GM18867 (cell line): Measurements from ENCODE around the gene ANKMY1.

Experiments used
- ATAC-seq: cut with Tn5 transposase; IDR thresholded peaks from one replicate; pipeline ENCODE4 v1.9.1; 2021; ENCODE audit warnings: mild to moderate bottlenecking, moderate library complexity; ENCODE audit not compliant: unreplicated experiment

The ANKMY1 gene

DNA sequence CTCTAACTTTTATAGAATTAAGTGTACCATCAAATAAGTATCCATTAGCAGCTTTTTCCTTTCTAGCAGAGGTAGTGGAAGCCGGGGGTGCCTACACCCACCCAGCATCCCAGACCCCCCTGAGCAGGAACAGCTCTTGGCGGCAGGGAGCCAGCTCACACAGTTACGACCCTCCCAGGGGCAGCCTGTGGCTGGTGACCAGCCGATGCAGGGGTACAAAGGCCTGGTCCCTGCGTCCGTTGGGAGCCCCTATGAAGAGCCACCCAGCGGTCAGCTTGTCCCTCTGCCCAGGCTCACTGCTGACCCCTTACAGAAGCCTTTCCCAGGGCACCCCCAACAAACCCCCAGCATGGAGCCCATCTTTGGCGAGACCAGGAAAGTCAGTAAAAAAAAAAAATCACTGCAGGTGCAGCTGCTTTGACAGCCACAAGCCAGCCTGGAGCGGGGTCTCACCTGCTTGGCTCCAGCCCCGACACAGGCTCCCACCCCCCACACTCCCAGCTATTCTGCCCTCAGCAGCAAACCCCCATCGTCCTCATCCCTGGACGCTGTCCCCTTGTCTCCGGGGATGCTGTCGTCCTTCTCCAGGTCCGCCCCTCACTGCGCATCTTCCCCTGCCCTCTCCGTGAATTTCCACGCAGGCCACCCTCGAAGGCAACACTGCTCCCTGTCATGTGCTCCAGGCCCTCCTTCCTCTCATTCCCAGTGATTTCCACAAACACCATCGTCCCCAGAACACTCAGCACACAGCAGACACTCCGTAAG is 79.3 kb downstream of the ANKMY1 start:
- no peak for ATAC-seq

- no peak for ATAC-seq
Observed at GRCh38 chr2:240477916-240478315, 79.9 kb downstream of the ANKMY1 start.

- no peak for ATAC-seq
Observed at GRCh38 chr2:240473211-240473610, 84.6 kb downstream of the ANKMY1 start.

DNA sequence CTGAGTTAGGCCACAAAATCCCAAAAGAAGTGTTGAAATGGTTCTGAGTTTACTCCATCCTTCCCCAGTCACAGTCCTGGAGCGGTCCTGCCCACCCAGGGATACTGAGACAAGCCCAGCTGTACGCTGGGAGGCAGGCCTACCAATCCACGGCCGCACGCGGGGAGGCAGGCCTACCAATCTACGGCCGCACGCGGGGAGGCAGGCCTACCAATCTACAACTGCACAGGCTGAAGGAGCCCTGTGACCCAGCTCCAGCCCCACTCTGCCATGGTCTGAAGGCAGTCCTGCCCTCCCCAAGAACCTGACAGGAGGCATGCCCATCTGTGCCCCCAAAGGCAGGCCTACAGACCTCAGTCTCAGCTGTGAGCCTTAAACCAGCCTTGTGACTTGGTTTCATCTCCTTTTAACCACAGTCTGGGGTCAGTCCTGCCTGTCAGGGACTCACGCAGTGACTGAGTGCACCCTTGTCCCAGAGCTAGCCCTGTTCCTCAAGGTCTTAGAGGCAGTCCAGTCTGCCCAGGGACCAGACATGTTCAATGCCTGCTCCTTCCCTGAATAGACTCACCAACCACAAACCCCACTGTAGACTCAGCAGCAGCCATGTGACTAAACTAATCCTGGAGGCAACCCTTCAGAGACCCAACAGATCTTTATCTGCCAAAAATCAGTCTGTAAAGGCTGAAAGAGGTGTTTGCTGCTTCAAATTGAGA is 85.6 kb downstream of the ANKMY1 start:
- no peak for ATAC-seq

- ATAC-seq: no peak
Observed at GRCh38 chr2:240469740-240470139, 88.0 kb downstream of the ANKMY1 start.

DNA sequence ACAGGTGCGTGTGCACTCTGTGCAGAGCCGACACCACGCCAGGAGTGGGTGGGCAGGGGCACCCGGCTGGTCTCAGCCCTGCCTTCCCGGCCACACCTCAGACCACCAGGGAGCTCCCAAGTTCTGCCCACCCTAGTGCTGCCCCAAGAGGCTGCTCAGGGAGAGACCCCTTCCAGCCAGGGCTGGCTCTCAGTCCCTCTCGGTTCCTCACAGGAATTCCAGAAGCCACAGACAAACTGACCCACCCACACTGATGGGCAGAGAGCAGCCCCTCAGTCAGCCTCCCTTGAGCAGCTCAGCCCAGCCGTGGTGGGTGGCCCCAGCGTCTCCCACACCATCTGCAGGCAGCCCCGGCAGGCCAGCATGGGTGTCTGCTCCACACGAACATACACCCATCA is 88.5 kb downstream of the ANKMY1 start:
- no peak for ATAC-seq

DNA sequence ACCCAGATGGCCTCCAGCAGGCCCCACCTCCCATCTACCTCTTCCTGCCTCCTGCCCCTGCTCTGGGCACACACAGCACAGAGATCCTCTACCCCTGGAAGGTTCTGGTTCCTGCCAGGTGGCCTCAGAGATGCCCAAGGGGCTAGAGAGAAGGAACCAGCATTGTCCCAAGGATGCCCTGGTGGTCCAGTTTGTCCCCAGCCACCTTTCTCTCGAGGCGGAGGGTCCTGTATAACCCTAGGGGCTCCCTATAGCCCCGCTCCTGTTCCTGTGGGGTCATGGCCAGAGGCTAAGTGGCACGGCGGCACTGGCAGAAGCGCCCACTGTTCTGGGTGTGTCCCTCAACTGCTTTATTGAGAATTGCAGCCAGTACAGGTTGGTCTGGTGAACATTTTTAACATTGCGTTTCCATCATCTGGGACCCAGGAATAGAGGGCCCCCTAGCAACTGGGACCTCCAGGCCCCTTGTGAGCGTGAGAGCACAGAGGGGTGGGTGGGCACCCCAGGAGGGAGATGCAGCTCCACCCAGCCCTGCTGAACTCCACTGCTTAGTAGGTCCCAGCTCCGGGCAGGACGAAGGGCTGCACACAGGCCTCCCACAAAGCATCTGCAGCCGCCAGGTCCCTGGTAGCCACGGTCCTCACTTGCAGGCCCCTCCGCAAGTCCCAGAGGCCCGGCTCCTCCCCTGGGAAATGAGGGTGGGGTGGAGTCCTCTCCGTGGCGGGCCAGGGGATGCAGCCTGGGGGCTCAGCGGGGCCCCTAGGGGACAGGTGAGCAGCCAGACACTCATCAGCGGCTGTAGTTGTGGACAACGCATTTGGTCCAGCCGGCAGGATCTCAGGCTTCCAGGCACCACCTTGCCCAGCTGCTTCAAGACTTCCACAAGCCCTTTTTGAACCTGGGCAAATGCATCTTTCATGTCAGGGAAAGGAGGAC is 89.2 kb downstream of the ANKMY1 start:
- ATAC-seq: no peak

GRCh38 chr2:240467659-240468302 is 90.0 kb downstream of the ANKMY1 start:
- no peak for ATAC-seq

DNA sequence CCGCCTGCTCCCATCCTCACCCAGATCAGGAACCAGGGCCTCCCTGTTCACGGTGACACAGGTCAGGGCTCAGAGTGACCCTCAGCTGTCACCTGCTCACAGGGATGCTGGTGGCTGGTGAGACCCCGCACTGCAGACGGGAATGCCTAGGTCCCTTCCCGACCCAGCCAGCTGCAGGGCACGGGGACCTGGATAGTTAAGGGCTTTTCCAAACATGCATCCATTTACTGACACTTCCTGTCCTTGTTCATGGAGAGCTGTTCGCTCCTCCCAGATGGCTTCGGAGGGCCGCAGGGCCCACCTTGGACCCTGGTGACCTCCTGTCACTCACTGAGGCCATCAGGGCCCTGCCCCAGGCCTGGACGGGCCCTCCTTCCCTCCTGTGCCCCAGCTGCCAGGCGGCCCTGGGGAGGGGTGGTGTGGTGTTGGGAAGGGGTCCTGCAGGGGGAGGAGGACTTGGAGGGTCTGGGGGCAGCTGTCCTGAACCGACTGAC is 90.6 kb downstream of the ANKMY1 start:
- no peak for ATAC-seq

DNA sequence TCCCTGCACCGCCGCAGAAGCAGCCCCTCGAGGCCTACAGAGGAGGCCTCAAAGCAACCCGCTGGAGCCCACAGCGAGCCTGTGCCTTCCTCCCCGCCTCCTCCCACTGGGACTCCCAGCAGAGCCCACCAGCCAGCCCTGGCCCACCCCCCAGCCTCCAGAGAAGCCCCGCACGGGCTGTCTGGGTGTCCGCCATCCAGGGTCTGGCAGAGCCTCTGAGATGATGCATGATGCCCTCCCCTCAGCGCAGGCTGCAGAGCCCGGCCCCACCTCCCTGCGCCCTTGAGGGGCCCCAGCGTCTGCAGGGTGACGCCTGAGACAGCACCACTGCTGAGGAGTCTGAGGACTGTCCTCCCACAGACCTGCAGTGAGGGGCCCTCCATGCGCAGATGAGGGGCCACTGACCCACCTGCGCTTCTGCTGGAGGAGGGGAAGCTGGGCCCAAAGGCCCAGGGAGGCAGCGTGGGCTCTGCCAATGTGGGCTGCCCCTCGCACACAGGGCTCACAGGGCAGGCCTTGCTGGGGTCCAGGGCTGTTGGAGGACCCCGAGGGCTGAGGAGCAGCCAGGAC is 91.1 kb downstream of the ANKMY1 start:
- no peak for ATAC-seq

DNA sequence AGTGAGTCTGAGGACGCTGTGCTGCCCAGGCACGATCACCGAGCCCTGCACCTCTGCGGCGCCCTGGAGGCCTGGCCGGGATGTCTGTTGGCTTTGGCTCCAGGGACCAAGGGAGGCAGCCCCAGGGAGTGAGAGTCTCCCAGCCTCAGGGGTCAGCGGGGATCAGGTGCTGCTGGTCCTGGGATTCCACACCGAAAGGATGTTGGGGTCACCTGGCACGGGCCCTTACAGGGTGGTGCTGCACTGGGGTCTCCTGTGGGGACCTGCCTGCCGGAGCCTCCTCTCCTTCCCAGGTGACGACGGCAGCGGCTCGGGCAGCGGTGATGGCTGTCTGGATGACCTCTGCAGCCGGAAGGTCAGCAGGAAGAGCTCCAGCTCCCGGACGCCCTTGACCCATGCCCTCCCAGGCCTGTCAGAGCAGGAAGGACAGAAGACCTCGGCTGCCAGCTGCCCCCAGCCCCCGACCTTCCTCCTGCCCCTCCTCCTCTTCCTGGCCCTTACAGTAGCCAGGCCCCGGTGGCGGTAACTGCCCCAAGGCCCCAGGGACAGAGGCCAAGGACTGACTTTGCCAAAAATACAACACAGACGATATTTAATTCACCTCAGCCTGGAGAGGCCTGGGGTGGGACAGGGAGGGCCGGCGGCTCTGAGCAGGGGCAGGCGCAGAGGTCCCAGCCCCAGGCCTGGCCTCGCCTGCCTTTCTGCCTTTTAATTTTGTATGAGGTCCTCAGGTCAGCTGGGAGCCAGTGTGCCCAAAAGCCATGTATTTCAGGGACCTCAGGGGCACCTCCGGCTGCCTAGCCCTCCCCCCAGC is 91.8 kb downstream of the ANKMY1 start:
- ATAC-seq: no peak

DNA sequence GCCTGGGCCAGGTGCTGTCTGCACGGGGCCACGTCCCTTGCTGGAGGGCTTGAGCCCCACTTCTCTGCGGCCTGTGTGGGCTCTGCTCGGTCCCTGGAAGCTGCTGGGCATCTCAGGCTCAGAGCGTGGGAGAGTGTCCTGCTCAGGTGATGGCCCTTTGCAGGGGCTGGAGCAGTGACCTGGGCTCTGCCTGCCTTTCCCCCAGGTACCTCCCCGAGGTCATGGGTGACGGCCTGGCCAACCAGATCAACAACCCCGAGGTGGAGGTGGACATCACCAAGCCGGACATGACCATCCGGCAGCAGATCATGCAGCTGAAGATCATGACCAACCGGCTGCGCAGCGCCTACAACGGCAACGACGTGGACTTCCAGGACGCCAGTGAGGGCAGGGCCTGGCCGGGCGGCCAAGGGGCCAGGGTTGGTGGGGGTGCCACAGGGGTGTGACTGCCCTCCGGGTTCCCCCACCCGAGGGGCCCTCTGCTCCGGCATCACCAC is 92.5 kb downstream of the ANKMY1 start:
- ATAC-seq: no peak

DNA sequence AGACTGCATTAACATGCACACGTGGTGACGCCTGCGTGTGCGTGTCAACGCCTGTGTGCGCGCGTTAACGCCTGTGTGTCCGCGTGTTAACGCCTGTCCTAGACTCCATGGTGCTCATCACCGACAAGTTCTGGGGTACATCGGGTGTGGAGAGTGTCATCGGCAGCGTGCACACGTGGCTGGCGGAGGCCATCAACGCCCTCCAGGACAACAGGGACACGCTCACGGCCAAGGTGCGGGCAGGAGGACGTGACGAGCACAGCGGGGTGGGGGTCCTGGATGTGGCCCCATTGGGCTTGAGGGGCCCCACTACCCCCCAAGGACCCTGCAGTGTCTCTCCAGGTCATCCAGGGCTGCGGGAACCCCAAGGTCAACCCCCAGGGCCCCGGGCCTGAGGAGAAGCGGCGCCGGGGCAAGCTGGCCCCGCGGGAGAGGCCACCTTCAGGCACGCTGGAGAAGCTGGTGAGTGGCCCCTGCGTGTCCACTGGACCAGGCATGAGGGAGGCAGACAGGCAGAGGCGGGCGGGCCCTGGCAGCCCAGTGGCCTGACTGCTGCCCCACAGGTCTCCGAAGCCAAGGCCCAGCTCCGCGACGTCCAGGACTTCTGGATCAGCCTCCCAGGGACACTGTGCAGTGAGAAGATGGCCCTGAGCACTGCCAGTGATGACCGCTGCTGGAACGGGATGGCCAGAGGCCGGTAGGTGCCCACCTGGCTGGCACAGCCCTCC is 93.1 kb downstream of the ANKMY1 start:
- ATAC-seq: no peak

DNA sequence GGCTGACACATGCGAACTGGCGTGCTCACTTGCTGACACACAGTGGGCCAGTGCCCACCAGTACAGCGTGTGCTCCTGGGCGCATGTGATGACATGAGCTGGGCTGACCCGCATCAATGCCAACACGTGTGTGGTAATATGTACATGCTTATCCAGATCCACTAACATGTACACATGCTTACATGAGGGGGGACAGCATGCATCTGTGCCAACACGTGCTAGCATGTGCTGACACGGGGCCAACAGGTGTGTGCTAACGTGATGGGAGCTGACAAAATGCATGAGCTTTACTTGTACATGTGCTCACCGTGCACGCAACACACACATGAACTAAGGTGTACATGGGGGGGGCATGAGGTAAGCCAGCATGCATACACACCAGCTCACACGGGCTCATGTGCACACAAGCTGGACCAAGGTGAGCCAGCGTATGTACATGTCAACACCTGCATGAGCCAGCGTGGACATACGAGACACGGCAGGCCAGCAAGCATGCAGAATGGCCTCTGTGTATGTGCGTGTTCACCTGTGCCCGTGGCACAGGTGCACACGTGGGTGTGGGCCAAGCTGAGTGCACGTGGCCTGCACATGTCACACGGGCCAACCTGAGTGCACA is 93.8 kb downstream of the ANKMY1 start:
- ATAC-seq: no peak

- ATAC-seq: no peak
Observed at GRCh38 chr2:240463274-240463865, 94.4 kb downstream of the ANKMY1 start.

- ATAC-seq: no peak
Observed at GRCh38 chr2:240462707-240463273, 95.0 kb downstream of the ANKMY1 start.

GRCh38 chr2:240462073-240462706 is 95.6 kb downstream of the ANKMY1 start:
- no peak for ATAC-seq
